NCI-H128 (cell line): ENCODE measurements around the gene GMEB2.
"Not testable (repeated sequence)": the region's sequence is repeated elsewhere in the genome, so short reads cannot be mapped to it uniquely, and the experiment has no call there.

Experiments used
- DNase-seq: peaks from one replicate; lab custom pipeline; 2025; ENCODE audit not compliant: unreplicated experiment; lab: John Stamatoyannopoulos, UW

GMEB2 gene

DNA sequence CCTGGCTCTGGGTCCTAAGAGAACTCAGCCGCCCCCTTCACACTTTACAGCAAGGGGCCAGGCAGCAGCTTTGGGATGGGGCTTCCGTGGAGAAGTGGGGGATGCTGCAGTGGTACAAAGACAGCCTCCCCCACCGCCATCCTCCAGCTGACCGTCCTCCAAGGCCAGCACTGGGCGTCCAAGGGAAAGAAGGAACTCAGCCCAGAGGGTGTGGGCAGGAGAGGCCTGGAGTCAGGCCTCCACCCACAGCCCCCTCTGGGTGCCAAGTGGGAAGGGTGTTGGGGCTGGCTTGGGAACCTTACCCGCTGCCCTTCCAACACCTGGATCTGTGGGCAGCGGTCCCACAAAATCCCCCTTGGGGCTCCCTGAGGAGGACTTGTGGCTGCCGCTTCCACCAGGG lies 13.2 kb upstream of the GMEB2 start:
- no peak for DNase-seq

DNA sequence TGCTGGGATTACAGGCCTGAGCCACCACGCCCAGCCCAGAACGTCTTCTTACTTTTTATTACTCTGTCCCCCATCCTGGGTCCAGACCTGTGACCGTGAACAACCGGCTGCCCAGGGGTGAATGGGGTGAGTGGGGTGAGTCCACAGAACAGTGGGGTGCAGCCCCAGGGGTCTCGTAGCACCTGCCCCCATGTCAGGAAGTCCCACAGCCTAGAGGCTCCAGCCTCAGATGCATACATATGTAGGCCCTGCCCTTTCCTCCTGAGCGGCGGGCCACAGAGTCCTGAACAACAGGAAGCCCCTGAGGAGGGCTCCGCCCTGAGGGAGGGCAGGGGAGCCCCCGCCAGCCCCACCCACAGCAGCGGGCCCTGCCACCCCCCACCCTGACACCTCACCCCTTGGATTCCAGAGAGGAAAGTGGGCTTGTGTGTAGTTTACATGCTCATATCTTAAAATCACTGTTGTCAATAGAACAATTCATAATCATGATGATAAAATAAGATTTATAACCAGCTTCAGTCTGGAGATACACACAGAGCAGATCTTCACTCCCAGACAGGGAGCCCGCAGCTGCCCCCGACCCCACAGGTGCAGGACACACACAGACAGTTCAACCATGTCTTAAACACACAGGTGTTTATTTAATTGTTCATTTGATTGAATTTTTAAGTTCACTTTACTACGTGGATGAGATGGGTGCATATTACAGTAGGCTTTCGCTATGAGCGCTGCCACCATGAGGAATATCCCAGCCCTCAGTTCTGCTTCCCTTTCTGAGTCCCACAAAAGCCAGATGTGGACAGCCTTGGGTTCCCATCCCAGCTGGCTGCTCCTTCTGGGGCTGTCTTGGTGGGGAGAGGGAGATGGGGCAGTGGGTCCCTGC lies 12.4 kb upstream of the GMEB2 start:
- DNase-seq, result no peak

DNA sequence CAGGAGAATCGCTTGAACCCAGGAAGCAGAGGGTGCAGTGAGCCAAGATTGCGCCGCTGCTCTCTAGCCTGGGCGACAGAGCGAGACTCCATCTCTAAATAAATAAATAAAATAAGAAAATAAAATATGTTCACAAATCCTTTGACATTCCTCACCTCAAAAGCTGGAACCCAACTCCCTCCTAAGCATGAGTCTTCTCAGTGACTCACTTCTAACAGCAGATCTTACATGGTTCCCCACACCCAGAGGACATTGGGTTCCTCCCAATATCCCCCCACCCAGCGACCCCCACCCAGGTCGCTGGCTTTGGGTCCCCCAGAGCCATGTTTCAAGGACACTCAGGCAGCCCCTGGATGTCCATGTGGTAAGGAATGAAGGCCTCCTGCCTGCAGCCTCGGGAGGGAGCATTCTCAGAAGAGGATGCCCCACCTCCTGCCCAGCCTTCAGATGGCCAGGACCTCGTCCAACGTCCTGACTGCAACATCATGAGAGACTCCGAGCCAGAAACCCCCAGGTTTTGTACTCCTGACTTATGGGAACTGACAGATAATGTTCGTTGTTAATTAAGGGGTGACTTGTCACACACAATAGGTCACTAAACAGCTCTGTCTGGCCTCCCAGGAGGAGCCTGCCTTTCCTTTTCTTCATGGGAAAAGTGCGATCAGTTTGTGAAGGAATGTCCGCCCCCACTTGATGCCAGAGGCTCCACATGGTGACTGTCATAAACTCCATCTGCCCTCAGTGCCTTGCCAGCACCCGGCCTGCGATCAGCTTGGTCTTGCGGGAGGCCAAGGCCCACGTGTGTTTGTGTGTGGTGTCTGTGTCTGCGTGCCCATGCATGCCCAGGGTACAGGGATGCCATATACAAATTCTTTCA lies 10.1 kb upstream of the GMEB2 start:
- DNase-seq, result no peak

DNA sequence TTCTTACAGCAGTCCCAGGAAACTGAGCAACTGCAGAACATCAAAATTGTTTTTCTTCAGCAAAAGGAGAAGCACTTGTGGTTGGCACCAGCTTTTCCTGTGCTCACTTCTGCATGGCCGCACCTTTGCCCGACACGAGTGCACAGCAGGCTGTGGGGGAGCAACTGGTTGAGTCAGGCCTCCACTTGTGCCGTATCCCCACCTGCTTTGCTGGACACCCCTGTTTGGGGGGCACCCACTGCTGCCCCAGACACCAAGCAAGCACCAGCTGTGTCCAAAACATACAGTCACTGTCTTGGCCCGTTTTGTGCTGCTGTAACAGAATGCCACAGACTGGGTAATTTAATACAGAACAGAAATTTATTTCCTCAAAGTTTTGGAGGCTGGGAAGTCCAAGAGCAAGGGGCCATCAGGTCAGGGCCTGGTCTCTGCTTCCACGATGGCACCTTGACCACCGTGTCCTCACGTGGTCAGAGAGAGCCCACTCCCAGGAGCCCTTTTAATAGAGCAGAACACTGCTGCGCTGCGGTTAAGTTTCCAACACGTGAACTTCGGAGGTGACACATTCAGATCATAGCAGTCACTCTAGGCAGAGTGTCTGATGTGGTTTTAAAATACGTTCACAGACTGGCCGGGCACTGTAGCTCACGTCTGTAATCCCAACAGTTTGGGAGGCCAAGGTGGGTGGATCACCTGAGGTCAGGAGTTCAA lies 8.7 kb upstream of the GMEB2 start:
- DNase-seq, result no peak

DNA sequence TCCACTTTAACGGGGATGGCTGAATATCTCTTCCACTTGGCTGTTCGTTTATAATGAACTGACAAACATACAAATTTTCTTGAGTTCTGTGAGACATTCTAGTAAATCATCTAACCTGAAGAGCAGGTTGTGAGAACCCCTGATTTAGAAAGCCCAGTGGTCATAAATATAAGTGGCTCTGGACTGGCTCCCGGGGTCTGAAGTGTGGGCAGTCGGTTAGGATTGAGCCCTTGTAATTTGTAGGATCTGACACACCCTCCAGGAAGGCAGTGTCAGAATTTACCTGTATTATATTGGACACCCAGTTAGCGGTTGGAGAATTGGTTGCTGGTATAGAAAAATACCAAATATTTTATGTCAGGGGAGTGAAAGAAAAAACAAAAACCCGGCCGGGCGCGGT lies 6.8 kb upstream of the GMEB2 start:
- no peak for DNase-seq

DNA sequence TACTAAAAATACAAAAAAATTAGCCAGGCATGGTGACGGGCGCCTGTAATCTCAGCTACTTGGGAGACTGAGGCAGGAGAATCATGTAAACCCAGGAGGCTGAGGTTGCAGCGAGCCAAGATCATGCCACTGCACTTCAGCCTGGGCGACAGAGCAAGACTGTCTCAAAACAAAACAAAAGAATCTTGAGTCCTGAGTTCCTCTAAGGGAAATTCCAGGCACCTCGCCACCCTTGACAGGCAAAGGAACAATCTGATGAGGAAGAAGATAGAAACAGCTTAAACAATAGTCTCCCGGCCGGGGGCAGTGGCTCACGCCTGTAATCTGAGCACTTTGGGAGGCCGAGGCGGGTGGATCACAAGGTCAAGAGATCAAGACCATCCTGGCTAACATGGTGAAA lies 4.5 kb upstream of the GMEB2 start:
- not testable (repeated sequence) for DNase-seq

DNA sequence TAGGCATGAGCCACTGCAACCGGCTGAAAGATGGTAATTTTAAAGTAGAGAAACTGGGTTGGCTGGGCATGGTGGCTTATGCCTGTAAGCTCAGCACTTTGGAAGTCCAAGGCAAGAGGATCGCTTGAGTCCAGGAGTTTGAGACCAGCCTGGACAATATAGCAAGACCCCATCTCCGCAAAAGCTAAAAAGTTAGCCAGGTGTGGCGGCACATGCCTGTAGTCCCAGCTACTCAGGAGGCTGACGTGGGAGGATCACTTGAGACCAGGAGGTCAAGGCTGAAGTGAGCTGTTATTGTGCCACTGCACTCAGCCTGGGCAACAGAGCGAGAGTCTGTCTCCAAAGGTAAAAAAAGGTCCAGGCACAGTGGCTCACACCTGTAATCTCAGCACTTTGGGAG lies 4.1 kb upstream of the GMEB2 start:
- DNase-seq, result not testable (repeated sequence)

DNA sequence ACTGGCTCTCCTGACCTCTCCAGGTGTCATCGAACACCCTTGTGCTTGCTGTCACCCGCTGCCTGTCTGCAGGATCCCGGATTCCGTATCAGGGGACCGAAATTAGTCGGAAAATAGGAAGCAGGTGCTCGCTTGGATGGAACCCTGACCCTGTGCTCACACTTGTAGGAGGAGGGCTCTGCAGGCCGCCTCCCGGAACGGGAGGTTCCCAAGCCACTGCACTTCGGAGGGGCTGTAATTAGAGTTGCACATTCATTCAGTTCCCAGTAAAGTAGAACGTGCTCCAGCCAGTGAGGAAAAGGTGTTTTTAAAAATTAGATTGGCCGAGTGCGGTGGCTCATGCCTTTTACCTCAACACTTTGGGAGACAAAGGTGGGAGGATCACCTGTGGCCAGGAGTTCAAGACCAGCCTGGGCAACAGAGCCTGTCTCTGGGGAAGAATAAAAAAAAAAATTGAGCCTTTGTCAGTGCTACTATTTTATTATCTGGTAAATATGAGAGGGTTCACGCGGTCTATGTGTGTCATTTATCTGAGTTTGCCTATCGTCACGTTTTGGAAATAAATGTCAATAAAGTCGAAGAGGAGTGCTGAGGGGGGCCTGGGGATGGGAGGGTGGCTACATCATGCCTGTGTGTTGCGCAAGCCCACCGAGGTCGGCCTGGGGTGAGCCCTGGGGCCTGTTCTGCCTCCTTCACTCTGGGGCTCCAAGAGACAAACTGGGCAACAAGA lies 1.5 kb upstream of the GMEB2 start:
- peak; percentile 60 for DNase-seq

DNA sequence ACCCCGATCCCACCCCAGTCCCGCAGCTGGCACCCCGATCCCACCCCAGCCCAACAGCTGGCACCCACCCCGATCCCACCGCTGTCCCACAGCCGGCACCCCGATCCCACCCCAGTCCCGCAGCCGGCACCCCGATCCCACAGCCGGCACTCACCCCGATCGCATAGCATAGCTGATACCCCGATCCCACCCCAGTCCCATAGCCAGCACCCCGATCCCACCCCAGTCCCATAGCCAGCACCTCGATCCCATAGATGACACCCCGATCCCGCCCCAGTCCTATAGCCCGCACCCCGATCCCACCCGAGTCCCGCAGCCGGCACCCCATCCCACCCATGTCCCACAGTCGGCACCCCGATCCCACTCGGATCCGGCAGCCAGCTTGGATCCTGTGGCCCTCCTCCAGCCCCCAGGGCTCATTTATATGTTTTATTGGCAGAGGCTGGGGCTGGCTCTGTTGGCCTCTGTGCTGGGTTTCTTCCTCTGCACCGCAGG lies 897 bp upstream of the GMEB2 start:
- DNase-seq, result no peak

DNA sequence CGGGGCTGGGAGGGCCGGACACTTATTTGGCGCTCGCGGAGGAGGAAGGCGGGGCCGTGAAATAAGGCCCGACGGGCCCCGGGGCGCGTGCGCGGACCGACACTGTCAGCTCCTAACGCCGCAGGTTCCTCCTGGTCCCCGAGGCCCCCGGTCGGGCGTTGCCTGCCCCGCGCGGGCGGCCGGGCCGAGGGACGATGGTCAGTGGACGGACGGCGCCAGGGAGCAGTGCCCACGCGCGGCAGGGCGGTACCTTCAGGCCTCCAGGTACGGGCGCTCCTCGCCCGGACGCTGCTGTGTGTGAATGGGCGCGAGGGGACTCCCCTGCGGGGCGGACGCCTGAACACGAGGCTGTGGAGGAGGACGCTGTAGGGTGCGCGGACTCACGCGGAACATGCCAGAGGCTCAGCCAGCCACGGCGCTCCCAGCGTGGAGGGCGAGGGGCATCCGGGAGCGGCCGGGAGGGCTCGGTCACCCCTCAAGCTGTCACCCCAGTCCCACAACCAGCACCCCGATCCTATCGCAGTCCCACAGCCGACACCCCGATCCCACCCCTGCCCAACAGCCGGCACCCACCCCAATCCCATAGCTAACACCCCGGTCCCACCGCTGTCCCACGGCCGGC lies 339 bp upstream of the GMEB2 start:
- peak; percentile 86 for DNase-seq

DNA sequence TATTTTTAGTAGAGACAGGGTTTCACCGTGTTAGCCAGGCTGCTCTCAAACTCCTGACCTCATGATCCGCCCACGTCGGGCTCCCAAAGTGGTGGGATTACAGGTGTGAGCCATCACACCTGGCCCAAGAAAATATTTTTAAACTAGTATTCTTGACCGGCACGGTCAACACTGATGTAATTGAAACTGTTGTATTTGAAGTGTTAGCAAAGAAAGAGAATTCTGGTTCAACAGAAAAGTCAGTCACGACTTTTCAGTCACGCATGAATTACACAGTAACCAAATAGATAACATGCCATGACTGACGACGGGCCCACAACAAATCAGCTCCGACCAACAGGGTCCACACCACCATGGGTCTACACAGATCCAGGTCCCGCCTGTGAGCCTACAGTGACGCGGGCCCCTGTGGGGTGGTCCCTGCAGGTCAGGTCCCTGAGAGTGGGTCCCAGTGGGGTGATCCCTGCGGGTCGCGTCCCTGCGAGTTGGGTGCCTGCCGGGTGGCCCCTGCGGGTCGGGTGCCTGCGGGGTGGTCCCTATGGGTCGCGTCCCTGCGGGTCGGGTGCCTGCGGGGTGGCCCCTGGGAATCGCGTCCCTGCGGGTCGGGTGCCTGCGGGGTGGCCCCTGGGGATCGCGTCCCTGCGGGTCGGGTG lies 1.0 kb downstream of the GMEB2 start:
- no peak for DNase-seq

DNA sequence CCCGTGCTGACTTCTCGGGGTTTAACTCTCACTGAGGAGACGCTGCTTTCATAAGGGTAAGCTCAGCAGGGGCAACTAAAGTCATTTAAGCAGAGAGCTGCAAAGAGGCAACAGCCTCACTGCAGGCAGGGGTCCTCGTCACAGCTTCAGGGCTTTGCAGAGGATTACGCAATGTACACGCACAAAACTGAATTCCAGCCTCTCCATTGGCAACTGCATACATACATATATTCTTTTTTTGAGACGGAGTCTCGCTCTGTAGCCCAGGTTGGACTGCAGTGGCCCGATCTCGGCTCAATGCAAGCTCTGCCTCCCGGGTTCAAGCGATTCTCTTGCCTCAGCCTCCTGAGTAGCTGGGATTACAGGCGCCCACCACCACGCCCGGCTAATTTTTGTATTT lies 2.4 kb downstream of the GMEB2 start:
- no peak for DNase-seq

DNA sequence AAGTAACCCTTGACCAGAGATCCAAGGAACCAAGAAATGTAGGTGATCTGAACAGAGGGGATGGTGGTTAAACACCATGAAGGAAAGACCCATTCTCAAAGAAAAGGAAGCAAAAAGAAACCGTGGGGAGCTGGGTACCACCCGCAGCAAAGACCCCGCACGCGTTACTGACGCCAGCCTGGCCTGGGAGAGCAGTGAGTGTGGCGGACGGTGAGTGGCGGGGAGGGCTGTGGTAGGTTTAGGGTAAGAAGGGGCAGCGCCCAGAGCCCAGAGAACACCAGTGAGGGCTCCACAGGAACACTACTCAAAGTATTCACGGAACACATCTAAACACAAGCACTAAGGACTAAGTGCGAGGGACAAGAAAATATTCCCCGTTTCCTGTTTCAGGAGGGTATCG lies 4.2 kb downstream of the GMEB2 start:
- no peak for DNase-seq

DNA sequence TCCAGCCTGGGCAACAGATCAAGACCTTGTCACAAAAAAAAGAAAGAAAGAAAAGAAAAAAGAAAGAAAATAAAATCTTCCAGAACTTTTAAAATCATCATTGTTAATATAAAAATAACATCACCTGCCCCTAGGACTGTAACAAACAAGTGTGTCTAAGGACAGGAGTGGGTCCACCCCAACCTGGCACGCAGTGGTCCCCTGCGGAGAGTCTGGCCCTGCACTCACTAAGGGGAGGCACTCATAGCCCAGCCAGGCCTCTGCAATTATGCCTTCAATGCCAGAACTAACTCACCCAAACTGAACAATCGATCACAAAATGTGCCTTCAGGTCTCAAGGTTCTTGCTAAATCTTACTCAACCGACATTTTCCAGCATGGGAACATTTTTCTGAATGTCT lies 4.8 kb downstream of the GMEB2 start:
- DNase-seq, result no peak

DNA sequence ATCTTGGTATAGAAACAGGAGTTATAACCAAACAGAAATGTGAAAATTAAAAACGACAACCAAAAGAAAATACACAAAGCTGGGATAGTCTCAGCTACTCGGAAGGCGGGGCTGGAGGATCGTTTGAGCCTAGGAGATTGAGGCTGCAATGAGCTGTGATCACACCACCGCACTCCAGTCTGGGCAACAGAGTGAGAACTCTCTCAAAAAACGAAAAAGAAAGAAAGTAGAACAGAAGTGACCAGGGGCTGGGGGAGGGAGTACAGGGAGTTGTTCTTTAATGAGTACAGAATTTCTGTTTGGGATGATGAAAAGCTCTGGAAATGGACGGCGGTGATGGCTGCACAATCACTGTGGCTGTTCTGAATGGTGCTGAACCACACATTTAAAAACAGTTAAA lies 5.9 kb downstream of the GMEB2 start:
- no peak for DNase-seq

DNA sequence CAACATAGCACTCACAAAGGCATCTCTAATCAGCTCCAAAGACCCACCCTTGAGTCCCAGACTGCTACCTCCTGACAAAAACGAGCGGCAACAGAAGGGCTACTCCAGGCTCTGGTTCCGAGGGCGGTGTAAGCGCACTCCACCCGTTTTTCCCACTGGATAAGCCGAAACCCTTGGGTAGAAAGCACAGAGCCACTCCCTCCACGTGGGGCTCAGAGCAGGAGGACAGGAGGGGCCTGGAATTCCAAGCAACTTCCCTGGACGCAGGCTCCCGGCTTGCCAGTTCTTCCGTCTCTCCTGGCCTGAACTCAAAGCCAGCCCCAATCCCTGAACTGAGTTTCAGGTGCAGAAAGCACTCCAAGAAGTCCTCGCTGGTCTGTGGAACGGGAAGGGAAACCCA lies 7.4 kb downstream of the GMEB2 start:
- no peak for DNase-seq

DNA sequence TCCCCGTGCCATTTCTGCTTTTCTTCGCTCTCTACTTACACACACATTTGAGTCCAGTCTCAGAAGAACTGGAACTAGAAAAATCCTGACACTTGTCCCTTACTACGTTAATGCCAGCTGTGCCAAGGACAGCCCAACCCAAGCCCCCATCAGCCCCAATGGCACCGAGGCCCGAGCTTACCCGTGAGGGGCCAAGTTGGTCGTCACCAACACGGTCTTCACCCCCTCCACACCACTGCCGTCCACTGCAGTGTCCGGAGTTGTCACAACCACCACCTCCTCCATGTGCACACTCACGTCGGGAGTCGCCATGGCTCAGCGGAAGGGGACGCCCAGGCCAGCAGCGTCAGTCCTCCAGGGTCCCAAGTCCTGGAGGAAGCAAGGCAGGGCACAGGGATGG lies 7.8 kb downstream of the GMEB2 start:
- DNase-seq, result no peak

DNA sequence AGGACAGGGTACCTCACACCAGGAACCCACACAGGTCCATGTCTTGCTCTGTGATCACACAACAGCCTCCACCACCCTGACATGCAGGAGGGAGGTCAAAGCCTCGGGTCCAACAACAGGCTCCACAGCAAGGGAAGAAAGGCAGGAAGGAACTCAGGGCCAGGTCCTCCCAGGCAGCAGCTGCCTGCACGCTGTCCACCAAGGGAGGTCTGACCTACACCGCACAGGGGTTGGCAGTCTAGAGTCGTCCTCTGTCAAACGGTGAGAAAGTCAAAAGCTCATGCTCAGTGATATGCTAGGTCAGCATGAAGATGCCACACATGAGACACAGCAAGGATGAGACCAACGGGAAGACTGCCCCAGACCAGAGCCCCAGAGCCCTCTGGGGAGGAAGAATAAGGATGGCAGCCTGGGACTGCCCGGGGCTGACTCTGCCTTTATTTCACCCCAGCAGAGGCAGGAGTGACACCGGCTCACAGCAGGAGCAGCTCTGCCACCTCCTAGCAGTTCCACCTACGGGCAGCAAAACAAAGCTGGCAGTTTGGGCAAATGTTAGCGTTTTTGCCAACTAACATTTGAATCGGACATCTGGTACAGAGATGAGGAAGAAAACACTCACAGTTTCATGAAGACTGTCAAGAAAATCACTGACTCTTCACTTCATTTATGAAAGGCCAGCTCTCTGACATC lies 8.5 kb downstream of the GMEB2 start:
- no peak for DNase-seq

DNA sequence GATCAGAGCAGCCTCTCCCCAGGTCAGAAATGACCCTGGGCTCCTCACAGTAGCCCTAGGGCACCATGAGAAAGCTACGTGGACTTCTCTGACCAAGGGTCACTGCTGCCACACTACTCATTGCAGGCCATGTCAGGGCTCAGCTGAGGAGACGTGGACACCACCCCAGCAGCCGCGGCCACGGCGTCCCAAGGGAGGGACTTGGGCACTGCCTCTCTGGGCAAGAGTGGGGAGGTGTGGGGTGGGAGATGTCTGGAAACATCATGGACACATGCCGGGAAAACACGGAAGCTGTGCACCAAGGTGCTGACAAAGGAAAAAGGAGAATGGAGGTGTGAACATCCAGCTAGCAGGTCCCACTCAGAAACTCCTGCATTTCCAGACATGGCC lies 9.0 kb downstream of the GMEB2 start:
- no peak for DNase-seq
